MCF 10A (cell line): ENCODE data around the gene TIAL1. TPM values are rescaled to one million over a fixed set of nuclear protein-coding genes. Genes with fewer than 3 reads are reported as not detected.
"Not testable (repeated sequence)": the region's sequence is repeated elsewhere in the genome, so short reads cannot be mapped to it uniquely, and the experiment has no call there.

Experiments used
- BruUV-seq: library from RNA; stranded (reverse); fragments of 400-500 nt; replicated peaks from 2 replicates; lab custom pipeline; 2021; lab: Mats Ljungman, UMichigan
- CTCF ChIA-PET: fragments of 300-600 bp; sonication (Branson Sonifier 250); formaldehyde crosslinking; extraction: SDS; loops from one replicate; lab custom pipeline; 2021; ENCODE audit warnings: antibody characterized with exemption, inconsistent platforms; lab: Yijun Ruan, JAX
- POLR2A ChIA-PET: fragments of 300-600, 350-650 bp; sonication (Branson Sonifier 250); formaldehyde crosslinking; extraction: SDS; loops from one replicate; lab custom pipeline; 2020; ENCODE audit warnings: antibody characterized with exemption, inconsistent platforms; lab: Yijun Ruan, JAX
- DNase-seq: peaks from one replicate; pipeline ENCODE4 v3.0.0-alpha.2; 2018; ENCODE audit not compliant: unreplicated experiment
- H3K27ac Mint-ChIP-seq: one replicate; pipeline ENCODE4 v1.8.0; 2022; ENCODE audit warnings: mild to moderate bottlenecking, low read depth, mixed read lengths; ENCODE audit not compliant: unreplicated experiment
- H3K27me3 Mint-ChIP-seq: one replicate; pipeline ENCODE4 v1.8.0; 2022; ENCODE audit warnings: mixed read lengths; ENCODE audit not compliant: insufficient read depth, unreplicated experiment
- H3K36me3 Mint-ChIP-seq: one replicate; pipeline ENCODE4 v1.8.0; 2022; ENCODE audit warnings: mild to moderate bottlenecking, moderate library complexity, mixed read lengths; ENCODE audit not compliant: insufficient read depth, unreplicated experiment
- H3K4me1 Mint-ChIP-seq: one replicate; pipeline ENCODE4 v1.8.0; 2022; ENCODE audit warnings: mixed read lengths; ENCODE audit not compliant: insufficient read depth, unreplicated experiment
- H3K4me3 Mint-ChIP-seq: one replicate; pipeline ENCODE4 v1.8.0; 2022; ENCODE audit warnings: mild to moderate bottlenecking, moderate library complexity, mixed read lengths; ENCODE audit not compliant: unreplicated experiment
- H3K9me3 Mint-ChIP-seq: one replicate; pipeline ENCODE4 v1.8.0; 2022; ENCODE audit warnings: mixed read lengths; ENCODE audit not compliant: unreplicated experiment
- CTCF ChIP-seq: fragments of 200-600 bp; IDR thresholded peaks from one replicate; pipeline ENCODE4 v1.8.0; 2022; ENCODE audit warnings: antibody characterized with exemption, mild to moderate bottlenecking; ENCODE audit not compliant: unreplicated experiment
- intact Hi-C: fragments of 100-400 bp; cut with micrococcal nuclease; formaldehyde crosslinking; loops from 2 replicates; pipeline ENCODE4 v1.14.1; 2022
- total RNA-seq: library from RNA; stranded (reverse); gene quantifications from 2 replicates; pipeline ENCODE4 v1.2.3, GENCODE V29; 2022

Gene TIAL1
- total RNA-seq, 1 experiment from 2014 or later: 149 TPM

GRCh38 chr10:119575506-119575905 is 21.3 kb downstream of the TIAL1 start:
- DNase-seq: peak; percentile 44
- intact Hi-C loops: no loop called here

DNA sequence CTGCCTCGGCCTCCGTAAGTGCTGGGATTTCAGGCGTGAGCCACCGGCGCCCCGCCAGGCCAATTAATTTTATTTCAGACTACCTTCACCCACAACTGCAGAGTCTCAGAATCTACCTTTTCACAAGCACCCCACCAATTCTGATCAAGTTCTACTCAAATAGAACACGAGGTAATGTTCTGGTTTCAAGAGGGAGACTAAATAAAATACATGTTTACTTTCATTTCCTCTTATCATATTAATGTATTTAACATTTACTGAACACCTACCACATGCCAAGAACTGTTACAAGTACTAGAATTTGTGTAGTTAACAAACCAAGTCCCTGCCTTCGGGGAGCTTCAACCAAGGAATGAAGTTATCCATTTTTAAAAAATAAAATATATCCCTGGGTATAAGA is 28.8 kb downstream of the TIAL1 start:
- ChIA-PET POLR2A (interaction anchor here (1.2 kb wide), 1 partner anchor 11 kb away, joined by 4 read pairs; no protein-coding TSS in a partner anchor), CTCF (no interaction called here)
- no TSS peak for BruUV-seq
- TF ChIP-seq CTCF: no peak
- intact Hi-C loops: no loop called here
- no peaks in the 10 kb centered on the region for H3K27me3 Mint-ChIP-seq
- no peak overlapping the region for H3K4me3 Mint-ChIP-seq
- DNase-seq: no peak
- H3K9me3 Mint-ChIP-seq: no peaks in the 10 kb centered on the region
- H3K4me1 Mint-ChIP-seq: no peaks in the 10 kb centered on the region
- no peak overlapping the region for H3K27ac Mint-ChIP-seq
- H3K36me3 Mint-ChIP-seq: peaks cover 33% of the 10 kb centered on the region

More at GRCh38 chr10:119575506-119575905, 21.3 kb downstream of the TIAL1 start:
- Mint-ChIP-seq H3K27ac (no peak overlapping the region), H3K9me3 (no peaks in the 10 kb centered on the region), H3K27me3 (no peaks in the 10 kb centered on the region), H3K36me3 (peaks cover 88% of the 10 kb centered on the region), H3K4me1 (peaks cover 9% of the 10 kb centered on the region), H3K4me3 (no peak overlapping the region)
- CTCF ChIA-PET: no interaction called here
- BruUV-seq: no TSS peak
- POLR2A ChIA-PET: no interaction called here
- TF ChIP-seq CTCF: no peak

DNA sequence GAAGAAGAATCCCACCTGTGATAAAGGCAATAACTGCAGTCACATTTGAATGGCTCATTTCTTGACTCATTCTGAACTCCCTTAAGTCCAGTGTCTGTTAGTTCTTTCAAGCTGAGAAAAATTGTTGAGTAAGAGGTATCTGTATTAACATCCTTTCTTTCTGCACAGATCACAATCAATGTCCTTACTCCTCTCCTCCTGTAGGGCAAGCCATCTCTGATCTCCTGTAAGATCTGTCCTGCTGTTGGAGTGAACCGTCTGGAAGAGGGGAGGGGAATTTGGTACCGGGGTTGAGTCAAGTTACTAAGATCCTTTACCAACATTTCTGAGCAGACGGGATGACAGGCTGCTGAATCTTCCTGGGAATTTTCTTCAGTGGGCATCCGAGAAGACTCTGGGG is 34.7 kb downstream of the TIAL1 start:
- CTCF ChIA-PET: no interaction called here
- peaks cover 6% of the 10 kb centered on the region for H3K36me3 Mint-ChIP-seq
- H3K4me1 Mint-ChIP-seq: no peaks in the 10 kb centered on the region

DNA sequence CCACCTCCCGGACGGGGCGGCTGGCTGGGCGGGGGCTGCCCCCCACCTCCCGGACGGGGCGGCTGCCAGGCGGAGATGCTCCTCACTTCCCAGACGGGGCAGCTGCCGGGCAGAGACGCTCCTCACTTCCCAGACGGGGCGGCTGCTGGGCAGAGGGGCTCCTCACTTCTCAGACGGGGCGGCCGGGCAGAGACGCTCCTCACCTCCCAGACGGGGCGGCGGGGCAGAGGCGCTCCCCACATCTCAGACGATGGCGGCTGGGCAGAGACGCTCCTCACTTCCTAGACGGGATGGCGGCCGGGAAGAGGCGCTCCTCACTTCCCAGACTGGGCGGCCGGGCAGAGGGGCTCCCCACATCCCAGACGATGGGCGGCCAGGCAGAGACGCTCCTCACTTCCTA is 37.3 kb downstream of the TIAL1 start:
- POLR2A ChIA-PET, CTCF ChIA-PET: not testable (repeated sequence)

More for the DNA sequence above, 34.7 kb downstream of the TIAL1 start:
- POLR2A ChIA-PET: no interaction called here
- H3K27ac Mint-ChIP-seq: no peak overlapping the region
- H3K9me3 Mint-ChIP-seq: no peaks in the 10 kb centered on the region
- no peaks in the 10 kb centered on the region for H3K27me3 Mint-ChIP-seq
- intact Hi-C loops: no loop called here
- no peak for TF ChIP-seq CTCF
- no peak overlapping the region for H3K4me3 Mint-ChIP-seq
- DNase-seq: no peak
- BruUV-seq: no TSS peak

GRCh38 chr10:119556081-119556480 is 40.7 kb downstream of the TIAL1 start:
- H3K4me1 Mint-ChIP-seq, H3K36me3 Mint-ChIP-seq, H3K27ac Mint-ChIP-seq, DNase-seq, BruUV-seq, intact Hi-C loops, H3K9me3 Mint-ChIP-seq, H3K4me3 Mint-ChIP-seq, H3K27me3 Mint-ChIP-seq: not testable (repeated sequence)
- POLR2A ChIA-PET: interaction anchor here (0.6 to 1.1 kb wide), 3 partner anchors 13 to 206 kb away, joined by 3 to 4 read pairs (median 3); no protein-coding TSS in a partner anchor
- CTCF ChIA-PET: interaction anchor here (0.5 to 0.6 kb wide), 2 partner anchors 236 to 338 kb away, joined by 3 to 4 read pairs; no protein-coding TSS in a partner anchor

More for the DNA sequence above, 37.3 kb downstream of the TIAL1 start:
- H3K4me3 Mint-ChIP-seq, BruUV-seq, H3K27ac Mint-ChIP-seq, intact Hi-C loops, H3K36me3 Mint-ChIP-seq, H3K9me3 Mint-ChIP-seq, H3K27me3 Mint-ChIP-seq, DNase-seq, H3K4me1 Mint-ChIP-seq: not testable (repeated sequence)
